ENCODE measurements around the gene DIO2.
A peak's percentile ranks its signal among the peaks of the same experiment; 100 is the strongest.

The DIO2 gene

DNA sequence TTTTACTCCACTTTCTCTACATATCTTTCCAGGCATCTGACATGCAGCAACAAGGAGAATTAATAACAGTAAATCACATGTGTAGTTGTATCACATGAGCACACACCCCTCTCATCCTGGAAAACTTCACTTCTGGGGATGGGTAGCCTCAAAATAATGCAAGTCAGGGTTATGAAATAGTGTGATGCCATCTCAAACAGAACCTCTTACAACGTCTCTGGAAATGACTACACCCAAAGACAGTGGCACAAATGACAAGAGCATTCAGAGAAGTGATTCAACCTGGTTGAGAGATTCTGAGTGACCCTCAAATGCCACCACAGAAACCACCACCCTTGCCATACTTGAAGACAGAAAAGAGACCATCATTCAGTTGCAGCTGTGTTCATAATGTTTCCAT is 2.8 kb downstream of the DIO2 start:
- no peak overlapping the region for H3K9ac ChIP-seq (ENCODE audit: low read length)
- H3K9me2 ChIP-seq (replicated peaks; ENCODE audit: insufficient read depth, low read length), result no peaks in the 10 kb centered on the region
- no peak overlapping the region for H3K27ac ChIP-seq (ENCODE audit: low read length)
- H3K4me1 ChIP-seq (ENCODE audit: low read length), result no peaks in the 10 kb centered on the region
- H3K79me2 ChIP-seq (ENCODE audit: low read length), result no peaks in the 10 kb centered on the region
- no peak for DNase-seq
- H3K27me3 ChIP-seq (replicated peaks; ENCODE audit: insufficient read depth, low read length), result no peaks in the 10 kb centered on the region
- H3K4me2 ChIP-seq (ENCODE audit: low read depth, low read length), result no peak overlapping the region
- no peaks in the 10 kb centered on the region for H4K20me1 ChIP-seq (ENCODE audit: insufficient read depth, low read length)
- H3K4me3 ChIP-seq (ENCODE audit: low read length), result no peak overlapping the region
- no peak overlapping the region for H2AFZ ChIP-seq (ENCODE audit: low read length)
- H3K36me3 ChIP-seq (replicated peaks; ENCODE audit: insufficient read depth, low read length), result no peaks in the 10 kb centered on the region
- H3K9me3 ChIP-seq (replicated peaks; ENCODE audit: insufficient read depth, low read length), result no peaks in the 10 kb centered on the region
- no peaks in the 10 kb centered on the region for H3F3A ChIP-seq (ENCODE audit: insufficient read depth, low read length)
- no peak for TF ChIP-seq EZH2 (optimal IDR thresholded peaks at IDR 0.05; ENCODE audit: low read depth, low read length)
- TF ChIP-seq, protein P1, sequence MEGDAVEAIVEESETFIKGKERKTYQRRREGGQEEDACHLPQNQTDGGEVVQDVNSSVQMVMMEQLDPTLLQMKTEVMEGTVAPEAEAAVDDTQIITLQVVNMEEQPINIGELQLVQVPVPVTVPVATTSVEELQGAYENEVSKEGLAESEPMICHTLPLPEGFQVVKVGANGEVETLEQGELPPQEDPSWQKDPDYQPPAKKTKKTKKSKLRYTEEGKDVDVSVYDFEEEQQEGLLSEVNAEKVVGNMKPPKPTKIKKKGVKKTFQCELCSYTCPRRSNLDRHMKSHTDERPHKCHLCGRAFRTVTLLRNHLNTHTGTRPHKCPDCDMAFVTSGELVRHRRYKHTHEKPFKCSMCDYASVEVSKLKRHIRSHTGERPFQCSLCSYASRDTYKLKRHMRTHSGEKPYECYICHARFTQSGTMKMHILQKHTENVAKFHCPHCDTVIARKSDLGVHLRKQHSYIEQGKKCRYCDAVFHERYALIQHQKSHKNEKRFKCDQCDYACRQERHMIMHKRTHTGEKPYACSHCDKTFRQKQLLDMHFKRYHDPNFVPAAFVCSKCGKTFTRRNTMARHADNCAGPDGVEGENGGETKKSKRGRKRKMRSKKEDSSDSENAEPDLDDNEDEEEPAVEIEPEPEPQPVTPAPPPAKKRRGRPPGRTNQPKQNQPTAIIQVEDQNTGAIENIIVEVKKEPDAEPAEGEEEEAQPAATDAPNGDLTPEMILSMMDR (IDR thresholded peaks at IDR 0.05; ENCODE audit: low read length), result no peak
- TF ChIP-seq EZH2phosphoT487 (IDR thresholded peaks at IDR 0.05; ENCODE audit: low read length), result no peak

DNA sequence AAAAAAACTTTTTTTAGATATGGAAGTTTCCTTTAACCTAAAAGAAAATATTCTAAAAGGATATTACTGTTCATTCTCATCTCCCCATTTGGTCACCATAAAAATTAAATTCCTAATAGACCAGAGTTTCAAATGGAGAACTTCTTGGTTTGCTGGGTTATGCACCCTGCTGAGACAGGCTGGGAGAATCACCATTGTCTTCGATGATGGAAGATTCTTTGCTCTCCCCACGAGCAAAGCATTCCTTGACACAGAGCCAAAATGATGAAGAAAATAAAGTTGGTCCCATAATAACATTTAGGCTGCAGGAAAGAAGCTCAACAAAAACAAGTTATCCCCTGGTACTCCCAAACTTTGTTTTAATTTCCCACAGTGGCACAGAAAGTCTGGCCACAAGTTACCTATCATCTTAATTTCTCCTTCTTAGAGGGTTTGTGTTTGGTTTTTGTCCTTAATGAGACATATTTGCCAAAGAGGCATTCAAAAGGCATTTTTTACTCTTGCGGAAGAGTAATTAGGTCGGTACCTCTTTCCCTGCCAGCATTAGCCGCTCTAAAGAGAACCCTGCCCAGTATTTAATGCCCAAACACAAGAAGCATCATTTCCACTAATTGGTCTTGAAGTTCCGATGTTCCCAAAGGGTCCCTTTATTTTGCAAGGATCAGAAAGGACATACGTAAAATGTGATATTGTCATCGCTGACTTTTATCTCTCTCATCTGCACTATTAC is 4.8 kb downstream of the DIO2 start:
- TF ChIP-seq EZH2 (optimal IDR thresholded peaks at IDR 0.05; ENCODE audit: low read depth, low read length) (no peak), EZH2phosphoT487 (IDR thresholded peaks at IDR 0.05; ENCODE audit: low read length) (no peak)
- TF ChIP-seq, protein P1 (IDR thresholded peaks at IDR 0.05; ENCODE audit: low read length), result no peak
- no peaks in the 10 kb centered on the region for H3F3A ChIP-seq (ENCODE audit: insufficient read depth, low read length)
- no peaks in the 10 kb centered on the region for H4K20me1 ChIP-seq (ENCODE audit: insufficient read depth, low read length)
- H2AFZ ChIP-seq (ENCODE audit: low read length), result no peak overlapping the region
- no peaks in the 10 kb centered on the region for H3K4me1 ChIP-seq (ENCODE audit: low read length)
- H3K9me3 ChIP-seq (replicated peaks; ENCODE audit: insufficient read depth, low read length), result no peaks in the 10 kb centered on the region
- no peak overlapping the region for H3K9ac ChIP-seq (ENCODE audit: low read length)
- H3K79me2 ChIP-seq (ENCODE audit: low read length), result no peaks in the 10 kb centered on the region
- H3K27ac ChIP-seq (ENCODE audit: low read length), result no peak overlapping the region
- H3K36me3 ChIP-seq (replicated peaks; ENCODE audit: insufficient read depth, low read length), result no peaks in the 10 kb centered on the region
- no peak overlapping the region for H3K4me3 ChIP-seq (ENCODE audit: low read length)
- H3K27me3 ChIP-seq (replicated peaks; ENCODE audit: insufficient read depth, low read length), result no peaks in the 10 kb centered on the region
- no peak for DNase-seq
- no peaks in the 10 kb centered on the region for H3K9me2 ChIP-seq (replicated peaks; ENCODE audit: insufficient read depth, low read length)
- no peak overlapping the region for H3K4me2 ChIP-seq (ENCODE audit: low read depth, low read length)

DNA sequence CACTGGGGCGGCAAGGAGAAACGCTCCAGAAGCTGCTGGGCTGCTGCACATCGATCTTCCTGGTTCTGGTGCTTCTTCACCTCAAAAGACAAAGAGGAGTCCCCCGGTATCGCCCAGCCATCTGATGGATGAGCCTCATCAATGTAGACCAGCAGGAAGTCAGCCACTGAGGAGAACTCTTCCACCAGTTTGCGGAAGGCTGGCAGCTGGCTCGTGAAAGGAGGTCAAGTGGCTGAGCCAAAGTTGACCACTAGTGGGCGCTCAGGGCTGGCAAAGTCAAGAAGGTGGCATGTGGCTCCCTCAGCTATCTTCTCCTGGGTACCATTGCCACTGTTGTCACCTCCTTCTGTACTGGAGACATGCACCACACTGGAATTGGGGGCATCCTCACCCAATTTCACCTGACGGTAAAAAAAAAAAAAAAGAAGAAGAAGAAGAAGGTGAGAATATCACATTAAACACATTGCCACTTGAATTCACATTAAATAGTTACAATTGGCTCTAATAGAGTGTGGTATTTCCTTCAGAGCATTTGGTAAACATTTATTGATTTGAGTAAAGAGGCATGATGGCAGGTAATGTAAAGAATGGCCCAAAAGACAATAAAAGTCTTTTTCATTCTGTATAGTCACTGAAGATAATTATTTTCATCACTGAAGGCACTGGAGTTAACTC is 8.3 kb downstream of the DIO2 start:
- H3K27me3 ChIP-seq (replicated peaks; ENCODE audit: insufficient read depth, low read length), result no peaks in the 10 kb centered on the region
- no peak overlapping the region for H3K4me2 ChIP-seq (ENCODE audit: low read depth, low read length)
- H3F3A ChIP-seq (ENCODE audit: insufficient read depth, low read length), result no peaks in the 10 kb centered on the region
- H3K9ac ChIP-seq (ENCODE audit: low read length), result no peak overlapping the region
- no peaks in the 10 kb centered on the region for H3K9me2 ChIP-seq (replicated peaks; ENCODE audit: insufficient read depth, low read length)
- no peaks in the 10 kb centered on the region for H3K36me3 ChIP-seq (replicated peaks; ENCODE audit: insufficient read depth, low read length)
- no peak overlapping the region for H3K4me3 ChIP-seq (ENCODE audit: low read length)
- no peak overlapping the region for H3K27ac ChIP-seq (ENCODE audit: low read length)
- no peaks in the 10 kb centered on the region for H3K79me2 ChIP-seq (ENCODE audit: low read length)
- H4K20me1 ChIP-seq (ENCODE audit: insufficient read depth, low read length), result no peaks in the 10 kb centered on the region
- no peaks in the 10 kb centered on the region for H3K4me1 ChIP-seq (ENCODE audit: low read length)
- H2AFZ ChIP-seq (ENCODE audit: low read length), result no peak overlapping the region
- TF ChIP-seq EZH2phosphoT487 (IDR thresholded peaks at IDR 0.05; ENCODE audit: low read length), result no peak
- TF ChIP-seq, protein P1 (IDR thresholded peaks at IDR 0.05; ENCODE audit: low read length), result peak; percentile 13; the same call in 1 of the 2 replicates
- no peaks in the 10 kb centered on the region for H3K9me3 ChIP-seq (replicated peaks; ENCODE audit: insufficient read depth, low read length)
- no peak for DNase-seq
